ENCODE measurements around the gene ATP8B4. TPM values are rescaled to one million over a fixed set of nuclear protein-coding genes. Genes with fewer than 3 reads are reported as not detected.
"Not testable (repeated sequence)": the region's sequence is repeated elsewhere in the genome, so short reads cannot be mapped to it uniquely, and the experiment has no call there.

The ATP8B4 gene
- total and polyA plus RNA-seq, 3 experiments from 2014 or later = 0.23 to 8.9 (median 8.5) TPM

DNA sequence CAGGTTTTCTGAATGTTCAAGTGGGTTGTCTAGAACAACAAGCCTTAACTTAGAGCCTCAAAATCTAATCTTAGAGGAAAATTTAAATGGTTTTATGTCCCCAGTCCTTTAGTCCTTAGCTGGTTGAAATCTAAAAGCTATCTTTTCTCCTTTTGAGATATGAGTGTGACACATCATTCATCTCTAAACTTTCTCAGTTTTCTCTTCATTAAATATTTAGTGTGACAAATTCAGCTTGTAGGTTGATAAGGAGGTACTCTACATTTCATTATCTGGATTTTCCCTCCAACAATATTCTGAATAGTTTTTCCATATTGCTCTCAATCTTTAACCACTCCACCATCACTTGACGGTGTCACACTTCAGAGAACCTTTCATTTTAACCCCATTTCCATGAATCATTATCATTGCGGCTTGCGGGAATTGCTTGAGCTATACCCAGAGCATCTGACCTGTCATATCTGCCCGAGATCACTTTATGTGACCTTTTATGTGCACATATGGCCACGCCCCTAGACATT lies 16.1 kb upstream of the ATP8B4 start:
- H3K4me3 ChIP-seq (ENCODE audit: low read length) = no peak overlapping the region
- no peaks in the 10 kb centered on the region for H3K27me3 ChIP-seq (ENCODE audit: insufficient read depth, low read length, poor library complexity, severe bottlenecking)
- no peak overlapping the region for H3K27ac ChIP-seq (ENCODE audit: low read depth, low read length)
- H3K9me3 Mint-ChIP-seq = peaks cover 0 to 5% (median 3%) of the 10 kb centered on the region in 5 donors
- DNase-seq = no peak
- no peaks in the 10 kb centered on the region for H3K9me3 ChIP-seq (ENCODE audit: low read length)
- H3K4me1 Mint-ChIP-seq = peaks cover 6 to 12% (median 10%) of the 10 kb centered on the region in 3 donors
- no peaks in the 10 kb centered on the region for H3K4me1 ChIP-seq (ENCODE audit: insufficient read depth, low read length)
- no peaks in the 10 kb centered on the region for H3K36me3 ChIP-seq (ENCODE audit: insufficient read depth, low read length)
- POLR2A ChIA-PET = no interaction called here
- CTCF ChIA-PET = no interaction called here
- peaks cover 0 to 6% of the 10 kb centered on the region in 2 donors for H3K27me3 Mint-ChIP-seq
- peaks cover 0 to 2% (median 0%) of the 10 kb centered on the region in 3 donors for H3K36me3 Mint-ChIP-seq
- H3K4me3 Mint-ChIP-seq = no peak overlapping the region
- H3K27ac Mint-ChIP-seq = no peak overlapping the region

DNA sequence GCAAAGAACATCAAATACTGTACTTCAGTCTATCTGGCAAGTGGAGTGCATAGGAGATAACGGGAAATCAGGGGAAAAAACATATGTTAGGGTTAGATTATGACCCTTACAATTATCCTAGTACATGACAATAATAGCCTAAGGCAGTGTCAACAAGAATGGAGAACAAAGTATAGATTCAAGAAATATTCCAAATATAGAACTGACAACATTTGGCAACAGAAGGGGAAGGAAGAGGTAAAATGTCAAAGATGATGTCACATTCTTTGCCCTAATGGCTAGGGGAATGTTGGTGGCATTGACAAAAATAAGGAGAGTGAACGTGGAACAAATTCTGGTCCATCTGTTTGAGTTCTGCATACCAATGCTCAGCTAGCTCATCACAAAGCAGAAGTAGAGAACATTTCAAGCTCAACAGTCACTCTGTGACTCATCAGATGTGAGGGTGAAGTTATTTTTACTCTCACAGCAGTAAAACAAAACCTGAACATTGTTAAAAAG lies 15.5 kb upstream of the ATP8B4 start:
- H3K27ac ChIP-seq (ENCODE audit: low read depth, low read length) = no peak overlapping the region
- no peaks in the 10 kb centered on the region for H3K4me1 ChIP-seq (ENCODE audit: insufficient read depth, low read length)
- H3K4me3 ChIP-seq (ENCODE audit: low read length) = no peak overlapping the region
- Mint-ChIP-seq H3K4me3 (no peak overlapping the region), H3K27me3 (peaks cover 0 to 6% of the 10 kb centered on the region in 2 donors), H3K9me3 (peaks cover 0 to 5% (median 3%) of the 10 kb centered on the region in 5 donors), H3K36me3 (peaks cover 0 to 4% (median 0%) of the 10 kb centered on the region in 3 donors), H3K27ac (no peak overlapping the region), H3K4me1 (peaks cover 6 to 12% (median 10%) of the 10 kb centered on the region in 3 donors)
- DNase-seq = no peak
- H3K9me3 ChIP-seq (ENCODE audit: low read length) = no peaks in the 10 kb centered on the region
- ChIA-PET POLR2A (no interaction called here), CTCF (interaction anchor here (1.8 kb wide), 1 partner anchor 10 kb away, joined by 5 read pairs; no protein-coding TSS in a partner anchor)
- no peaks in the 10 kb centered on the region for H3K27me3 ChIP-seq (ENCODE audit: insufficient read depth, low read length, poor library complexity, severe bottlenecking)
- no peaks in the 10 kb centered on the region for H3K36me3 ChIP-seq (ENCODE audit: insufficient read depth, low read length)

DNA sequence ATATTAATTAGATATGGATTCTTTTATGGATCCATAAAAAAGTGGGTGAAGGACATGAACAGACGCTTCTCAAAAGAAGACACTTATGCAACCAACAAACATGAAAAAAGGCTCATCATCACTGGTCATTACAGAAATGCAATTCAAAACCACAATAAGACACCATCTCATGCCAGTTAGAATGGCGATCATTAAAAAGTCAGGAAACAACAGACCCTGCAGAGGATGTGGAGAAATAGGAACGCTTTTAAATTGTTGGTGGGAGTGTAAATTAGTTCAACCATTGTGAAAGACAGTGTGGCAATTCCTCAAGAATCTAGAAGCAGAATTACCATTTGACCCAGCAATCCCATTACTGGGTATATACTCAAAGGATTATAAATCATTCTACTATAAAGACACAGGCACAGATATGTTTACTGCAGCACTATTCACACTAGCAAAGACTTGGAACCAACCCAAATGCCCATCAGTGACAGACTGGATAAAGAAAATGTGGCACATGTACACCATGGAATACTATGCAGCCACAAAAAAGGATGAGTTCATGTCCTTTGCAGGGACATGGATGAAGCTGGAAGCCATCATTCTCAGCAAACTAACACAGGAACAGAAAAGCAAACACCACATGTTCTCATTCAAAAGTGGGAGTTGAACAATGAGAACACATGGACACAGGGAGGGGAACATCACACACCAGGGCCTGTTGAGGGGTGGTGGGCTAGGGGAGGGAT lies 13.4 kb upstream of the ATP8B4 start:
- H3K4me3 Mint-ChIP-seq; H3K36me3 ChIP-seq (ENCODE audit: insufficient read depth, low read length); H3K9me3 ChIP-seq (ENCODE audit: low read length); H3K27ac ChIP-seq (ENCODE audit: low read depth, low read length); POLR2A ChIA-PET; H3K4me1 ChIP-seq (ENCODE audit: insufficient read depth, low read length); H3K4me3 ChIP-seq (ENCODE audit: low read length); DNase-seq; H3K36me3 Mint-ChIP-seq; H3K27me3 ChIP-seq (ENCODE audit: insufficient read depth, low read length, poor library complexity, severe bottlenecking); H3K9me3 Mint-ChIP-seq; H3K27ac Mint-ChIP-seq; CTCF ChIA-PET: not testable (repeated sequence)
- peaks cover 6 to 12% (median 10%) of the 10 kb centered on the region in 3 donors for H3K4me1 Mint-ChIP-seq
- peaks cover 0 to 13% of the 10 kb centered on the region in 2 donors for H3K27me3 Mint-ChIP-seq

DNA sequence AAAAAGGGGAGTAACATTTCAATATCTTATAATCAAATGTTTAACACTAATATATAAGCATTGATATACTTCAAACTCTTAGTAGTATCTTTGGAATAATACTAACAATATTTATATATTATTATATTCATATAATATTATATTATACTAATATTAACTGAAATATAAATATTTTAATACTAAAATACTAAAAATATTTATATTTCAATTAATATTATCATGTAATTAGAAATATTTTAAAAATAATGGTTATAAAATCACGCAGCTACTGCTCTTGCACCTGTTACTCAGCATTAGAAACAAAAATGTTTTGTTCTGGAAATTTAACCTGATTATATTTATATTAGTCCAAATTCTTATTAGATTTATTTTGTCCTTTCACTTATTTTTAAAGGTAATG lies 12.6 kb upstream of the ATP8B4 start:
- POLR2A ChIA-PET = no interaction called here

DNA sequence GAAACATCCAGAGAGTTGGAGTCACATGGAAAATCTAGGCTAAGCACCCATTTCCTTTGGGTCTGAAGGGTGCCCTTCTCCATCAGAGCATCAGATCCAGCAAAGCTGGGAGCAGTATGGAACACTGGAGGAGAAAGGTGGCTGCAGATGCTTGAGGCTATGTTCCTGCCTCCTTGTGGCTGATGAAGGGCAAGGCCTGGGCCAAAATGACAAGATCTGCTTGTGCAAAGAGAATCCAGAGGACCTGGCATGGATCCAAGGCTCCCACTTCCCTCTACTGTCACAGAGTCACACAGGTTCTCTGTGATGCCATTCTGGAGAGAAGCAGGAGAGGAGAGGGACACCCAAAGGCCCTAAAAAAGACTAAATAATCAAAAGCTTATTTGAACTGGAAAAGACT lies 9.2 kb upstream of the ATP8B4 start:
- Histone ChIP-seq H3K4me1 (ENCODE audit: insufficient read depth, low read length) (no peaks in the 10 kb centered on the region), H3K27ac (ENCODE audit: low read depth, low read length) (no peak overlapping the region), H3K27me3 (ENCODE audit: insufficient read depth, low read length, poor library complexity, severe bottlenecking) (no peaks in the 10 kb centered on the region), H3K9me3 (ENCODE audit: low read length) (no peaks in the 10 kb centered on the region), H3K4me3 (ENCODE audit: low read length) (no peak overlapping the region), H3K36me3 (ENCODE audit: insufficient read depth, low read length) (no peaks in the 10 kb centered on the region)
- no peak for DNase-seq
- no peak overlapping the region for H3K4me3 Mint-ChIP-seq
- POLR2A ChIA-PET = interaction anchor here (0.6 kb wide), 1 partner anchor 1828 kb away, joined by 3 read pairs; no protein-coding TSS in a partner anchor
- H3K27ac Mint-ChIP-seq = no peak overlapping the region
- CTCF ChIA-PET = no interaction called here
- H3K27me3 Mint-ChIP-seq = peaks cover 2 to 13% of the 10 kb centered on the region in 2 donors
- peaks cover 0 to 8% (median 0%) of the 10 kb centered on the region in 3 donors for H3K36me3 Mint-ChIP-seq
- peaks cover 3 to 10% (median 7%) of the 10 kb centered on the region in 5 donors for H3K9me3 Mint-ChIP-seq
- no peaks in the 10 kb centered on the region for H3K4me1 Mint-ChIP-seq

More for the DNA sequence above, 12.6 kb upstream of the ATP8B4 start:
- Mint-ChIP-seq H3K27ac (no peak overlapping the region), H3K4me1 (peaks cover 6 to 12% (median 10%) of the 10 kb centered on the region in 3 donors), H3K36me3 (peaks cover 0 to 4% (median 0%) of the 10 kb centered on the region in 3 donors), H3K9me3 (peaks cover 0 to 5% (median 3%) of the 10 kb centered on the region in 5 donors), H3K4me3 (no peak overlapping the region), H3K27me3 (peaks cover 0 to 13% of the 10 kb centered on the region in 2 donors)
- no peaks in the 10 kb centered on the region for H3K27me3 ChIP-seq (ENCODE audit: insufficient read depth, low read length, poor library complexity, severe bottlenecking)
- H3K4me3 ChIP-seq (ENCODE audit: low read length) = no peak overlapping the region
- CTCF ChIA-PET = no interaction called here
- no peaks in the 10 kb centered on the region for H3K36me3 ChIP-seq (ENCODE audit: insufficient read depth, low read length)
- no peak for DNase-seq
- H3K9me3 ChIP-seq (ENCODE audit: low read length) = no peaks in the 10 kb centered on the region
- H3K4me1 ChIP-seq (ENCODE audit: insufficient read depth, low read length) = no peaks in the 10 kb centered on the region
- no peak overlapping the region for H3K27ac ChIP-seq (ENCODE audit: low read depth, low read length)

DNA sequence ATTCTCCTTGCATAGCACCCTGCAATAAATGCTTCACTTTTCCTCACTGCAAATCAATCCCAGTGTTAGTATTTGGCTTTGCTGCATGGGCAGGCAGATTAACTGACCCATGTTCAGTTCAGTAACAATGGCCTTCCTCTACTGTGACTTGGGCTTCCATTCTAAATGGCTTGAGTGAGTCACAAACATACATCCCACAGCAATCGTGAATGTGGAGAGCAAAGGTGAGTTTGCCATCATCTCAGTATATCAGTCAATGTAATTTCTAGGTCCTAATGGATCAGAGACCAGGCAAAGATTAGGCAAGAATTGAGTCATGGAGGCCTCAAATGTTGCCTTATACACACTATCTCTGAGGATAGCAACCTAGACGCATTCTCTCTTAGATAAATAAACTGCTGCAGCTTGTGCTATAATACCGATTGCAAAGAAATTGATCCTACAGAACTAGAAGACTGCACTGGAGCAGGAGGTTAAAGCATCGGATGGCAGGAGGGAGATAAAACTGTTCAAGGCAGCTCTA lies 8.3 kb upstream of the ATP8B4 start:
- CTCF ChIA-PET = no interaction called here

DNA sequence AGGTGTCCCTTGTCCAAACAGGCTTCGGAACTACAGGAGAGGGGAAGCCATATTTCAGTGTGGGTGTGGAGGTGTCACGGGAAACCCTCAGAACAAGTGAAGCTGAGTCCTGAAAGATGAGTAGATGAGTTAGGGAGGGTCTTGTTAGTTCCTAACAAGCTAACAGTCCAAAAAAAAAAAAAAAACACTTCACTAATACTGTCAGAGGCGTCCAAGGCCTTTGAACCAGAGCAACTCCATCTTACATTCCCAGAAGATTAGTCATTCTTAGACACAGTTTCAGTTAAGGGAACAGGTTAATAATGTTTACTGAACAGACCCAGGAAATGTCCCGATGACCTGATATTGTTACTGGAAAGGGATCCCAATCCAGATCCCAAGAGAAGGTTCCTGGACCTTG lies 7.0 kb upstream of the ATP8B4 start:
- Histone ChIP-seq H3K4me1 (ENCODE audit: insufficient read depth, low read length) (no peaks in the 10 kb centered on the region), H3K4me3 (ENCODE audit: low read length) (no peak overlapping the region), H3K9me3 (ENCODE audit: low read length) (no peaks in the 10 kb centered on the region), H3K27ac (ENCODE audit: low read depth, low read length) (no peak overlapping the region), H3K36me3 (ENCODE audit: insufficient read depth, low read length) (no peaks in the 10 kb centered on the region), H3K27me3 (ENCODE audit: insufficient read depth, low read length, poor library complexity, severe bottlenecking) (no peaks in the 10 kb centered on the region)
- H3K27me3 Mint-ChIP-seq = peaks cover 2 to 7% of the 10 kb centered on the region in 2 donors
- ChIA-PET POLR2A (no interaction called here), CTCF (no interaction called here)
- no peak overlapping the region for H3K4me3 Mint-ChIP-seq
- no peaks in the 10 kb centered on the region for H3K4me1 Mint-ChIP-seq
- H3K27ac Mint-ChIP-seq = no peak overlapping the region
- DNase-seq = no peak
- peaks cover 0 to 11% (median 3%) of the 10 kb centered on the region in 5 donors for H3K9me3 Mint-ChIP-seq
- H3K36me3 Mint-ChIP-seq = peaks cover 0 to 8% (median 0%) of the 10 kb centered on the region in 3 donors

More for the DNA sequence above, 8.3 kb upstream of the ATP8B4 start:
- H3K27me3 Mint-ChIP-seq = peaks cover 2 to 9% of the 10 kb centered on the region in 2 donors
- DNase-seq = no peak
- Histone ChIP-seq H3K9me3 (ENCODE audit: low read length) (no peaks in the 10 kb centered on the region), H3K27me3 (ENCODE audit: insufficient read depth, low read length, poor library complexity, severe bottlenecking) (no peaks in the 10 kb centered on the region), H3K36me3 (ENCODE audit: insufficient read depth, low read length) (no peaks in the 10 kb centered on the region), H3K27ac (ENCODE audit: low read depth, low read length) (no peak overlapping the region), H3K4me3 (ENCODE audit: low read length) (no peak overlapping the region), H3K4me1 (ENCODE audit: insufficient read depth, low read length) (no peaks in the 10 kb centered on the region)
- peaks cover 0 to 8% (median 0%) of the 10 kb centered on the region in 3 donors for H3K36me3 Mint-ChIP-seq
- H3K4me1 Mint-ChIP-seq = no peaks in the 10 kb centered on the region
- no peak overlapping the region for H3K27ac Mint-ChIP-seq
- H3K9me3 Mint-ChIP-seq = peaks cover 0 to 11% (median 3%) of the 10 kb centered on the region in 5 donors
- no peak overlapping the region for H3K4me3 Mint-ChIP-seq
- POLR2A ChIA-PET = no interaction called here

DNA sequence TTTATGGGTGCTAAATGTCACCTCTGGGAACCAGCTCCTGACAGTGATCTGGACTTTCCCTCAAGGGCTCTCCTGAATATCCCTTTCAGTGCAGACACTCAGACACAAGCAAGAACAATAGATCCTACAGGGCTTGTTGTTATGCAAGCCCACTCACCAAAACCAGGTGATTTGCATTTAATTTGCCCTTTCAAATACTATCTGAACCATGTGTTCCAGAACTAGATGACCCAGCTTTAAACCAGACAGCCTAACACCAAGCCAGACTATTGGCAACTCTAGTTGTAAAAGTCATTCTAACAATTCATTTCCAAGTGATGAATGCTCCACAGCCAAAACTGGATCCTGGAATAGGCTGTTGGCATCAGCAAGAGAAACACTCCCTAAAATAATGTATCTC lies 5.6 kb upstream of the ATP8B4 start:
- Mint-ChIP-seq H3K4me3 (no peak overlapping the region), H3K27ac (no peak overlapping the region), H3K27me3 (peaks cover 2 to 7% of the 10 kb centered on the region in 2 donors), H3K4me1 (no peaks in the 10 kb centered on the region), H3K9me3 (peaks cover 0 to 11% (median 3%) of the 10 kb centered on the region in 5 donors), H3K36me3 (peaks cover 0 to 4% (median 0%) of the 10 kb centered on the region in 3 donors)
- CTCF ChIA-PET = no interaction called here
- Histone ChIP-seq H3K27ac (ENCODE audit: low read depth, low read length) (no peak overlapping the region), H3K36me3 (ENCODE audit: insufficient read depth, low read length) (no peaks in the 10 kb centered on the region), H3K4me3 (ENCODE audit: low read length) (no peak overlapping the region), H3K27me3 (ENCODE audit: insufficient read depth, low read length, poor library complexity, severe bottlenecking) (no peaks in the 10 kb centered on the region), H3K9me3 (ENCODE audit: low read length) (no peaks in the 10 kb centered on the region), H3K4me1 (ENCODE audit: insufficient read depth, low read length) (no peaks in the 10 kb centered on the region)
- no peak for DNase-seq
- POLR2A ChIA-PET = no interaction called here

All from CD8-positive, alpha-beta memory T cell (primary cell).